GM12891 (cell line): ENCODE data around the gene RABAC1.

ENCODE experiments used
- PAX5 ChIP-seq: IDR thresholded peaks from 2 replicates; pipeline ENCODE4 v1.6.1; 2011; ENCODE audit warnings: low read length, moderate library complexity, mild to moderate bottlenecking; ENCODE audit not compliant: insufficient read depth, severe bottlenecking
- POLR2A ChIP-seq: IDR thresholded peaks from 2 replicates; pipeline ENCODE4 v1.6.1; 2011; ENCODE audit warnings: low read depth, low read length, control low read depth
- POLR2AphosphoS5 ChIP-seq: IDR thresholded peaks from 2 replicates; pipeline ENCODE4 v1.6.1; 2011; ENCODE audit warnings: low read depth, low read length, control low read depth
- POU2F2 ChIP-seq: IDR thresholded peaks from 2 replicates; pipeline ENCODE4 v1.6.1; 2011; ENCODE audit warnings: low read depth, mild to moderate bottlenecking, control low read depth, low read length, moderate library complexity
- SPI1 ChIP-seq: IDR thresholded peaks from 2 replicates; pipeline ENCODE4 v1.6.1; 2011; ENCODE audit warnings: low read depth, low read length, control low read depth
- TAF1 ChIP-seq: IDR thresholded peaks from 2 replicates; pipeline ENCODE4 v1.6.1; 2011; ENCODE audit warnings: low read depth, low read length, control low read depth

GRCh38 chr19:41993612-41994483 is 34.7 kb upstream of the RABAC1 start, which contains the start of gene ATP1A3:
- TF ChIP-seq POLR2AphosphoS5 (no peak), POLR2A (no peak), TAF1 (no peak), SPI1 (no peak), PAX5 (no peak), POU2F2 (no peak)
